OCI-LY3 (cell line): ENCODE data around the gene OCIAD2.

Experiments
- CTCF ChIP-seq: fragments of 200-600, 300-600 bp; sonication (generic); IDR thresholded peaks from 2 replicates; pipeline ENCODE4 v1.5.1; 2014; ENCODE audit warnings: antibody characterized with exemption, low read length, low read depth
- EZH2phosphoT487 ChIP-seq: fragments of 200-600 bp; shearing (Covaris generic); IDR thresholded peaks from 2 replicates; pipeline ENCODE4 v1.6.1; 2018; ENCODE audit warnings: antibody characterized with exemption, mixed run types, low read depth

- TF ChIP-seq CTCF (no peak), EZH2phosphoT487 (no peak)
Measured at GRCh38 chr4:48945981-48946380, 39.4 kb upstream of the OCIAD2 start.
